SK-N-SH (cell line): ENCODE results near the gene NSD1. TPM values are rescaled to one million over a fixed set of nuclear protein-coding genes. Genes with fewer than 3 reads are reported as not detected.

ENCODE experiments used
- CTCF ChIA-PET: fragments of 300-600, 350-600 bp; formaldehyde crosslinking; extraction: SDS; loops from one replicate; lab custom pipeline; 2021; lab: Yijun Ruan, JAX
- POLR2A ChIA-PET: fragments of 350-600 bp; sonication (Branson Sonifier 250); formaldehyde crosslinking; extraction: SDS; loops from one replicate; lab custom pipeline; 2020; ENCODE audit warnings: antibody characterized with exemption, inconsistent platforms; lab: Yijun Ruan, JAX
- DNase-seq: peaks from one replicate; pipeline ENCODE4 v3.0.0; 2012
- H2AFZ ChIP-seq: fragments of 200-600 bp; sonication (generic); 2 replicates; pipeline ENCODE4 v1.8.1; 2016; ENCODE audit warnings: antibody characterized with exemption, mild to moderate bottlenecking, low read depth
- H3F3A ChIP-seq: fragments of 200-600 bp; sonication (generic); replicated peaks from 2 replicates; pipeline ENCODE3; 2016; ENCODE audit warnings: antibody characterized with exemption, mild to moderate bottlenecking; ENCODE audit not compliant: insufficient read depth
- H3K27ac ChIP-seq, 2 experiments: fragments of 200-500 bp in 1 of 2; fragments of 200-600 bp in 1 of 2; sonication (Bioruptor generic) in 1 of 2; sonication (generic), shearing (Covaris generic) in 1 of 2; 2 replicates each; pipeline versions ENCODE4 v1.5.1 to v1.6.1; 2014 to 2016; ENCODE audit warnings: low read depth in 2 of 2, inconsistent platforms in 1 of 2, low read length in 1 of 2, mild to moderate bottlenecking in 1 of 2, mixed read lengths in 1 of 2
- H3K27me3 ChIP-seq: fragments of 200-600 bp; sonication (generic), shearing (Covaris generic); 2 replicates; pipeline ENCODE4 v1.6.1; 2016; ENCODE audit warnings: mixed run types; ENCODE audit not compliant: insufficient read depth
- H3K36me3 ChIP-seq, 2 experiments: fragments of 200-500 bp in 1 of 2; fragments of 200-600 bp in 1 of 2; sonication (Bioruptor generic) in 1 of 2; sonication (generic) in 1 of 2; replicated peaks in 1 of 2; 2 replicates each; pipeline versions ENCODE3 to v1.5.1; 2014 to 2016; ENCODE audit warnings: low read length in 1 of 2, mild to moderate bottlenecking in 1 of 2; ENCODE audit not compliant: insufficient read depth in 2 of 2, control insufficient read depth in 1 of 2
- H3K4me1 ChIP-seq, 2 experiments: fragments of 200-500 bp in 1 of 2; fragments of 200-600 bp in 1 of 2; sonication (Bioruptor generic) in 1 of 2; sonication (generic), shearing (Covaris generic) in 1 of 2; 2 replicates each; pipeline versions ENCODE4 v1.5.1 to v1.6.1; 2014 to 2016; ENCODE audit warnings: low read depth in 1 of 2, low read length in 1 of 2, mixed run types in 1 of 2; ENCODE audit not compliant: insufficient read depth in 2 of 2, control insufficient read depth in 1 of 2
- H3K4me2 ChIP-seq: fragments of 200-600 bp; sonication (generic), shearing (Covaris generic); 2 replicates; pipeline ENCODE4 v1.6.1; 2017; ENCODE audit warnings: mixed run types
- H3K4me3 ChIP-seq, 2 experiments: fragments of 200-500 bp in 1 of 2; fragments of 200-600 bp in 1 of 2; sonication (Bioruptor generic) in 1 of 2; sonication (generic), shearing (Covaris generic) in 1 of 2; 2 replicates each; pipeline versions ENCODE4 v1.5.1 to v1.8.1; 2014 to 2016; ENCODE audit warnings: low read depth in 2 of 2, inconsistent platforms in 1 of 2, low read length in 1 of 2, mild to moderate bottlenecking in 1 of 2, mixed read lengths in 1 of 2, moderate library complexity in 1 of 2
- H3K79me2 ChIP-seq: fragments of 200-600 bp; sonication (generic); 2 replicates; pipeline ENCODE4 v1.8.1; 2017; ENCODE audit warnings: mild to moderate bottlenecking; ENCODE audit not compliant: insufficient read depth
- H3K9ac ChIP-seq: fragments of 200-600 bp; sonication (generic); 2 replicates; pipeline ENCODE4 v1.6.1; 2017; ENCODE audit warnings: mixed run types
- H3K9me2 ChIP-seq: fragments of 200-600 bp; sonication (generic); 2 replicates; pipeline ENCODE4 v1.6.1; 2017; ENCODE audit warnings: mixed run types
- H3K9me3 ChIP-seq: fragments of 200-600 bp; sonication (generic); 2 replicates; pipeline ENCODE4 v1.6.1; 2017; ENCODE audit warnings: mixed run types, mild to moderate bottlenecking, moderate library complexity
- H4K20me1 ChIP-seq: fragments of 200-600 bp; sonication (generic); 2 replicates; pipeline ENCODE4 v1.6.1; 2017; ENCODE audit warnings: mild to moderate bottlenecking, mixed run types; ENCODE audit not compliant: insufficient read depth
- CHD2 ChIP-seq: fragments of 150-350 bp; IDR thresholded peaks from 2 replicates; pipeline ENCODE4 v1.6.1; 2018; ENCODE audit warnings: low read length; ENCODE audit not compliant: partially characterized antibody
- EP300 ChIP-seq, 2 experiments: IDR thresholded peaks; 2 replicates each; pipeline versions ENCODE4 v1.4.0 to v1.6.1; 2012; ENCODE audit warnings: borderline replicate concordance in 1 of 2, low read depth in 1 of 2, low read length in 1 of 2
- FOSL2 ChIP-seq: IDR thresholded peaks from 2 replicates; pipeline ENCODE4 v1.4.0; 2012; ENCODE audit warnings: low read depth, mild to moderate bottlenecking, moderate library complexity, borderline replicate concordance
- GABPA ChIP-seq: IDR thresholded peaks from 2 replicates; pipeline ENCODE4 v1.4.0; 2012; ENCODE audit warnings: low read depth, mild to moderate bottlenecking
- GATA2 ChIP-seq: sonication (generic); formaldehyde crosslinking; IDR thresholded peaks from 2 replicates; pipeline ENCODE4 v1.5.0; 2020; ENCODE audit warnings: mild to moderate bottlenecking, missing genetic modification reagents
- IRF3 ChIP-seq: fragments of 150-350 bp; IDR thresholded peaks from 2 replicates; pipeline ENCODE4 v1.6.1; 2016; ENCODE audit warnings: mild to moderate bottlenecking, low read depth, low read length
- JUND ChIP-seq: IDR thresholded peaks from 2 replicates; pipeline ENCODE4 v1.4.0; 2012
- NFIC ChIP-seq: IDR thresholded peaks from 2 replicates; pipeline ENCODE4 v1.4.0; 2012; ENCODE audit warnings: borderline replicate concordance
- NRF1 ChIP-seq: IDR thresholded peaks from 2 replicates; pipeline ENCODE4 v1.6.1; 2012; ENCODE audit warnings: low read depth, mild to moderate bottlenecking, low read length
- POLR2AphosphoS5 ChIP-seq: IDR thresholded peaks from 2 replicates; pipeline ENCODE4 v1.6.1; 2012; ENCODE audit warnings: low read depth, low read length
- RAD21 ChIP-seq: IDR thresholded peaks from 2 replicates; pipeline ENCODE4 v1.6.1; 2012; ENCODE audit warnings: mild to moderate bottlenecking, low read length
- SMC3 ChIP-seq: IDR thresholded peaks from 2 replicates; pipeline ENCODE4 v1.6.1; 2012; ENCODE audit warnings: low read depth, low read length, improper control_type of control experiment
- TAF1 ChIP-seq: IDR thresholded peaks from 2 replicates; pipeline ENCODE4 v1.6.1; 2012; ENCODE audit warnings: low read depth, mild to moderate bottlenecking, low read length, moderate library complexity, borderline replicate concordance
- ZBTB33 ChIP-seq: IDR thresholded peaks from 2 replicates; pipeline ENCODE4 v1.4.0; 2012; ENCODE audit warnings: low read depth, borderline replicate concordance
- WGBS: methylation state at CpG from one replicate; pipeline ENCODE4 v1.1.6; 2017; ENCODE audit warnings: low lambda C conversion rate; 5-methylcytosine and 5-hydroxymethylcytosine counted together
- polyA plus RNA-seq, 3 experiments: library from polyadenylated mRNA; depleted of rRNA; stranded (reverse); fragments of >200 nt; gene quantifications; 2 replicates each; pipeline ENCODE4 v1.2.3, GENCODE V29; 2012
- TF ChIP-seq, protein P1 (sequence below): IDR thresholded peaks from 2 replicates; pipeline ENCODE4 v1.6.1; 2012; ENCODE audit warnings: mild to moderate bottlenecking, low read depth, low read length, moderate library complexity
- TF ChIP-seq, protein P2 (sequence below): IDR thresholded peaks from 2 replicates; pipeline ENCODE4 v1.4.0; 2012; ENCODE audit warnings: low read depth
- TF ChIP-seq, protein P3 (sequence below): IDR thresholded peaks from 2 replicates; pipeline ENCODE4; 2012

NSD1 gene
- polyA plus RNA-seq, 1 of the 3 experiments (the other 2 are of a cell fraction) = 6.7 TPM

DNA sequence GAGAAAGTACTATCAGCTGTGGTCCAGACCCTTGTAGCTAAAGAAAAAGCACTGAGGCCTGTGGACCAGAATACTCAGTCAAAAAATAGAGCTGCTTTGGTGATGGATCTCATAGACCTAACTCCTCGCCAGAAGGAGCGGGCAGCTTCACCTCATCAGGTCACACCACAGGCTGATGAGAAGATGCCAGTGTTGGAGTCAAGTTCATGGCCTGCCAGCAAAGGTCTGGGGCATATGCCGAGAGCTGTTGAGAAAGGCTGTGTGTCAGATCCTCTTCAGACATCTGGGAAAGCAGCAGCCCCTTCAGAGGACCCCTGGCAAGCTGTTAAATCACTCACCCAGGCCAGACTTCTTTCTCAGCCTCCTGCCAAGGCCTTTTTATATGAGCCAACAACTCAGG, 161.1 kb downstream of the NSD1 start:
- Histone ChIP-seq H3K36me3 (peaks cover 41 to 73% of the 10 kb centered on the region in 2 experiments), H3K4me1 (peaks cover 0 to under 1% of the 10 kb centered on the region in 2 experiments; a peak in 1 of 4 replicates), H3K27me3 (no peaks in the 10 kb centered on the region), H3K79me2 (no peaks in the 10 kb centered on the region), H3K9ac (no peak overlapping the region), H3K9me2 (no peaks in the 10 kb centered on the region), H2AFZ (no peak overlapping the region), H3F3A (no peaks in the 10 kb centered on the region), H4K20me1 (no peaks in the 10 kb centered on the region), H3K9me3 (no peaks in the 10 kb centered on the region), H3K27ac (no peak overlapping the region), H3K4me2 (no peak overlapping the region), H3K4me3 (no peak overlapping the region)
- DNase-seq = no peak
- ChIA-PET CTCF (interaction anchor here (0.7 to 2.4 kb wide), 7 partner anchors 7 to 183 kb away, joined by 3 to 8 read pairs (median 5); partner anchors contain the start of genes PRELID1 and RAB24), POLR2A (no interaction called here)
- TF ChIP-seq TAF1 (no peak), IRF3 (no peak), POLR2AphosphoS5 (no peak), GABPA (no peak), NFIC (no peak), RAD21 (no peak), SMC3 (no peak), NRF1 (no peak)
- WGBS = 95% methylated on average over 2 of the region's 3 CpGs

DNA sequence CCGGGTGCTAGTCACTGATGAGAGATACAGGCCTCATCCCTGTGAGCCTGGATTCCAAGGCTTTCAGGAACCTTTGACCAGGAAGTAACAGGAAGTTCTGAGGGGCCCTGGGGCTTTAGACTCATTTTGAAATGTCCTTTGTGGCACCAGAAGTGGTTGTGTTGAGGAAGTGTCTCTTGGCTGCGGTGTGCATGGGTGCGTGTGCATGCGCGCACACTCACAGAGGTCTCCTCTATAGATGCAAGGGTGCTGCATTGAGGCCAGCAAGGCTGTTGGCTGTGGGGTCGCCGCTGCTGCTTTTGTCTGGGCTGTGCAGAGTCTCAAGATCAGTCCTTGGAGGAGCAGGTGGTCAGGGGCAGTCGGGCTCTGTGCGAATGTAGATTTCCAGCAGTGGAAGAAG, 162.4 kb downstream of the NSD1 start:
- peaks cover 28 to 78% of the 10 kb centered on the region in 2 experiments for H3K36me3 ChIP-seq
- 97% methylated on average over 8 of the region's 9 CpGs for WGBS
- no peaks in the 10 kb centered on the region for H3K9me3 ChIP-seq
- CTCF ChIA-PET = interaction anchor here (0.8 to 1.9 kb wide), 2 partner anchors 14 to 182 kb away, joined by 3 to 4 read pairs; no protein-coding TSS in a partner anchor
- TF ChIP-seq RAD21 (no peak), EP300 (IDR thresholded peaks at IDR 0.05; ENCODE audit: borderline replicate concordance in 1 of 2, low read depth in 1 of 2, low read length in 1 of 2) (no peak), ZBTB33 (no peak), CHD2 (no peak), JUND (no peak), POLR2AphosphoS5 (no peak), GABPA (no peak), GATA2 (CRISPR knock-in tag) (no peak), FOSL2 (no peak)
- TF ChIP-seq, protein P1, sequence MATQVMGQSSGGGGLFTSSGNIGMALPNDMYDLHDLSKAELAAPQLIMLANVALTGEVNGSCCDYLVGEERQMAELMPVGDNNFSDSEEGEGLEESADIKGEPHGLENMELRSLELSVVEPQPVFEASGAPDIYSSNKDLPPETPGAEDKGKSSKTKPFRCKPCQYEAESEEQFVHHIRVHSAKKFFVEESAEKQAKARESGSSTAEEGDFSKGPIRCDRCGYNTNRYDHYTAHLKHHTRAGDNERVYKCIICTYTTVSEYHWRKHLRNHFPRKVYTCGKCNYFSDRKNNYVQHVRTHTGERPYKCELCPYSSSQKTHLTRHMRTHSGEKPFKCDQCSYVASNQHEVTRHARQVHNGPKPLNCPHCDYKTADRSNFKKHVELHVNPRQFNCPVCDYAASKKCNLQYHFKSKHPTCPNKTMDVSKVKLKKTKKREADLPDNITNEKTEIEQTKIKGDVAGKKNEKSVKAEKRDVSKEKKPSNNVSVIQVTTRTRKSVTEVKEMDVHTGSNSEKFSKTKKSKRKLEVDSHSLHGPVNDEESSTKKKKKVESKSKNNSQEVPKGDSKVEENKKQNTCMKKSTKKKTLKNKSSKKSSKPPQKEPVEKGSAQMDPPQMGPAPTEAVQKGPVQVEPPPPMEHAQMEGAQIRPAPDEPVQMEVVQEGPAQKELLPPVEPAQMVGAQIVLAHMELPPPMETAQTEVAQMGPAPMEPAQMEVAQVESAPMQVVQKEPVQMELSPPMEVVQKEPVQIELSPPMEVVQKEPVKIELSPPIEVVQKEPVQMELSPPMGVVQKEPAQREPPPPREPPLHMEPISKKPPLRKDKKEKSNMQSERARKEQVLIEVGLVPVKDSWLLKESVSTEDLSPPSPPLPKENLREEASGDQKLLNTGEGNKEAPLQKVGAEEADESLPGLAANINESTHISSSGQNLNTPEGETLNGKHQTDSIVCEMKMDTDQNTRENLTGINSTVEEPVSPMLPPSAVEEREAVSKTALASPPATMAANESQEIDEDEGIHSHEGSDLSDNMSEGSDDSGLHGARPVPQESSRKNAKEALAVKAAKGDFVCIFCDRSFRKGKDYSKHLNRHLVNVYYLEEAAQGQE = no peak
- TF ChIP-seq, protein P2, sequence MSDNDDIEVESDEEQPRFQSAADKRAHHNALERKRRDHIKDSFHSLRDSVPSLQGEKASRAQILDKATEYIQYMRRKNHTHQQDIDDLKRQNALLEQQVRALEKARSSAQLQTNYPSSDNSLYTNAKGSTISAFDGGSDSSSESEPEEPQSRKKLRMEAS = no peak
- TF ChIP-seq, protein P3, sequence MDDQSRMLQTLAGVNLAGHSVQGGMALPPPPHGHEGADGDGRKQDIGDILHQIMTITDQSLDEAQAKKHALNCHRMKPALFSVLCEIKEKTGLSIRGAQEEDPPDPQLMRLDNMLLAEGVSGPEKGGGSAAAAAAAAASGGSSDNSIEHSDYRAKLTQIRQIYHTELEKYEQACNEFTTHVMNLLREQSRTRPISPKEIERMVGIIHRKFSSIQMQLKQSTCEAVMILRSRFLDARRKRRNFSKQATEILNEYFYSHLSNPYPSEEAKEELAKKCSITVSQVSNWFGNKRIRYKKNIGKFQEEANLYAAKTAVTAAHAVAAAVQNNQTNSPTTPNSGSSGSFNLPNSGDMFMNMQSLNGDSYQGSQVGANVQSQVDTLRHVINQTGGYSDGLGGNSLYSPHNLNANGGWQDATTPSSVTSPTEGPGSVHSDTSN = no peak
- TF ChIP-seq, all 33 proteins: peak for 0
- Histone ChIP-seq H3K4me1 (peaks cover 0 to 2% of the 10 kb centered on the region in 2 experiments; a peak in 1 of 4 replicates), H3K79me2 (no peaks in the 10 kb centered on the region), H3K27ac (no peak overlapping the region), H4K20me1 (no peaks in the 10 kb centered on the region), H3K27me3 (no peaks in the 10 kb centered on the region), H3K4me2 (no peak overlapping the region), H3K9ac (no peak overlapping the region), H3K9me2 (no peaks in the 10 kb centered on the region), H3K4me3 (no peak overlapping the region), H3F3A (peaks cover 7% of the 10 kb centered on the region), H2AFZ (no peak overlapping the region)
- POLR2A ChIA-PET = no interaction called here
- no peak for DNase-seq
